ENCODE data around the gene STARD4.

DNA sequence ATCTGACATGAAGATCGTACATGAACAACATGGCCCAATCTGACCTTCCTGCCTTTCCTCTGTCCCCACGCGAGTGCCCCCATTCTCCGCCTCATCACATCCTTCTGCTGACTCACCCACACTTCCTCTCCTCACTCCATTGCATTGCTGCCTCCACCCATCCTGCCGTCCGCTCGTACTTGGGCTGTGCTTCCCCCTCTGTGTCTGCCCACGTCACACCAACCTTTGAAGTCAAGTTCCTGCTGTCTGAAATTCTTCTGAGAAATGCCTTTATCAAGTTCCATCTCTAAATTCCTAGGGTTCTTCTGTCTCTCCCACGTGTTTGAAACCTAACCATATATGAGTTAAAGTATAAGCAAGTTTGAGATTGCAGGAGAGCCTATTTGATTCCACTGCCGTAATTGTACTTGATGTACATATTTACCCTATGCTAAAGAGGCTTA is 18.0 kb upstream of the STARD4 start:
- TF ChIP-seq, protein P1, sequence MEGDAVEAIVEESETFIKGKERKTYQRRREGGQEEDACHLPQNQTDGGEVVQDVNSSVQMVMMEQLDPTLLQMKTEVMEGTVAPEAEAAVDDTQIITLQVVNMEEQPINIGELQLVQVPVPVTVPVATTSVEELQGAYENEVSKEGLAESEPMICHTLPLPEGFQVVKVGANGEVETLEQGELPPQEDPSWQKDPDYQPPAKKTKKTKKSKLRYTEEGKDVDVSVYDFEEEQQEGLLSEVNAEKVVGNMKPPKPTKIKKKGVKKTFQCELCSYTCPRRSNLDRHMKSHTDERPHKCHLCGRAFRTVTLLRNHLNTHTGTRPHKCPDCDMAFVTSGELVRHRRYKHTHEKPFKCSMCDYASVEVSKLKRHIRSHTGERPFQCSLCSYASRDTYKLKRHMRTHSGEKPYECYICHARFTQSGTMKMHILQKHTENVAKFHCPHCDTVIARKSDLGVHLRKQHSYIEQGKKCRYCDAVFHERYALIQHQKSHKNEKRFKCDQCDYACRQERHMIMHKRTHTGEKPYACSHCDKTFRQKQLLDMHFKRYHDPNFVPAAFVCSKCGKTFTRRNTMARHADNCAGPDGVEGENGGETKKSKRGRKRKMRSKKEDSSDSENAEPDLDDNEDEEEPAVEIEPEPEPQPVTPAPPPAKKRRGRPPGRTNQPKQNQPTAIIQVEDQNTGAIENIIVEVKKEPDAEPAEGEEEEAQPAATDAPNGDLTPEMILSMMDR (IDR thresholded peaks at IDR 0.05), result no peak
- TF ChIP-seq ELF4 (CRISPR knock-in tag; IDR thresholded peaks at IDR 0.05; ENCODE audit: low read depth) (no peak), ZNF423 (CRISPR knock-in tag; IDR thresholded peaks at IDR 0.05) (no peak)
